Neutrophil (primary cell): Measurements from ENCODE around the gene CBFA2T2.
"Not testable (repeated sequence)": the region's sequence is repeated elsewhere in the genome, so short reads cannot be mapped to it uniquely, and the experiment has no call there.

Experiments
- H3K27ac ChIP-seq: fragments of 200-600 bp; sonication (generic); 2 replicates; pipeline ENCODE4 v1.5.1; 2016; ENCODE audit warnings: mild to moderate bottlenecking, moderate library complexity
- H3K27me3 ChIP-seq: fragments of 200-600 bp; sonication (generic); 2 replicates; pipeline ENCODE4 v1.6.0; 2016; ENCODE audit warnings: mild to moderate bottlenecking
- H3K36me3 ChIP-seq: fragments of 200-600 bp; sonication (generic); 2 replicates; pipeline ENCODE4 v1.5.1; 2017
- H3K4me1 ChIP-seq, 2 experiments: fragments of 200-600 bp in 1 of 2; sonication (generic) in 1 of 2; 1 replicate in 1 of 2; 2 replicates in 1 of 2; pipeline versions ENCODE4 v1.5.1 to v1.6.1; 2013 to 2016; ENCODE audit warnings: low read depth in 1 of 2, low read length in 1 of 2, mild to moderate bottlenecking in 1 of 2, moderate library complexity in 1 of 2; ENCODE audit not compliant: control insufficient read depth in 1 of 2, insufficient read depth in 1 of 2
- H3K4me3 ChIP-seq, 2 experiments: fragments of 200-600 bp in 1 of 2; sonication (generic) in 1 of 2; 1 replicate in 1 of 2; 2 replicates in 1 of 2; pipeline ENCODE4 v1.5.1; 2013 to 2016; ENCODE audit warnings: low read depth in 1 of 2, low read length in 1 of 2, mild to moderate bottlenecking in 1 of 2, moderate library complexity in 1 of 2
- H3K9me3 ChIP-seq: fragments of 200-600 bp; sonication (generic); 2 replicates; pipeline ENCODE4 v1.5.1; 2016
- TF ChIP-seq, protein P1 (sequence below): fragments of 200-600 bp; sonication (generic); IDR thresholded peaks from 2 replicates; pipeline ENCODE4 v1.5.1; 2016; ENCODE audit warnings: antibody characterized with exemption

CBFA2T2 gene

DNA sequence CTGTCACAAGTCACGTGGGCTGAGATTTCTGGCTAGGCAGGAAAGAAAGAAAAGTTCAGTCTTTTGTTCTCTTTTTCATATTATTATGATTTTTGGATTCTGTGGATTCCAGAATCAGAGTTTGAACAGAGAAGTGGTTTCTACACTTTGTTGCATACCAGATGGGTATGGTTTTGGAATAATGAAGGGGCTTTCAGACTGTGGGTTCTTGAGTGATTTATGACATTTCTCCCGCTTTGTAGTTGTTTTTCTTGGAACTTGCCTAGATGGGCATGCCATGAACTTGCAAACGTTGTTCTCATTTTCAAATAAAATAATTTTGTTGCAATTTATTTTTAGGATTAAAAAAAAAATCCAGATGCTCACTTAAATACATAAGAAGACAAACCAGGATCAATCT lies 34.4 kb downstream of the CBFA2T2 start:
- peaks cover 2% of the 10 kb centered on the region for H3K36me3 ChIP-seq
- H3K4me1 ChIP-seq: no peaks in the 10 kb centered on the region
- H3K27ac ChIP-seq: no peak overlapping the region
- H3K4me3 ChIP-seq: no peak overlapping the region
- no peaks in the 10 kb centered on the region for H3K9me3 ChIP-seq
- H3K27me3 ChIP-seq: no peaks in the 10 kb centered on the region
- TF ChIP-seq, protein P1, sequence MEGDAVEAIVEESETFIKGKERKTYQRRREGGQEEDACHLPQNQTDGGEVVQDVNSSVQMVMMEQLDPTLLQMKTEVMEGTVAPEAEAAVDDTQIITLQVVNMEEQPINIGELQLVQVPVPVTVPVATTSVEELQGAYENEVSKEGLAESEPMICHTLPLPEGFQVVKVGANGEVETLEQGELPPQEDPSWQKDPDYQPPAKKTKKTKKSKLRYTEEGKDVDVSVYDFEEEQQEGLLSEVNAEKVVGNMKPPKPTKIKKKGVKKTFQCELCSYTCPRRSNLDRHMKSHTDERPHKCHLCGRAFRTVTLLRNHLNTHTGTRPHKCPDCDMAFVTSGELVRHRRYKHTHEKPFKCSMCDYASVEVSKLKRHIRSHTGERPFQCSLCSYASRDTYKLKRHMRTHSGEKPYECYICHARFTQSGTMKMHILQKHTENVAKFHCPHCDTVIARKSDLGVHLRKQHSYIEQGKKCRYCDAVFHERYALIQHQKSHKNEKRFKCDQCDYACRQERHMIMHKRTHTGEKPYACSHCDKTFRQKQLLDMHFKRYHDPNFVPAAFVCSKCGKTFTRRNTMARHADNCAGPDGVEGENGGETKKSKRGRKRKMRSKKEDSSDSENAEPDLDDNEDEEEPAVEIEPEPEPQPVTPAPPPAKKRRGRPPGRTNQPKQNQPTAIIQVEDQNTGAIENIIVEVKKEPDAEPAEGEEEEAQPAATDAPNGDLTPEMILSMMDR: no peak

GRCh38 chr20:33526769-33527168 lies 36.9 kb downstream of the CBFA2T2 start:
- Histone ChIP-seq H3K27me3 (no peaks in the 10 kb centered on the region), H3K36me3 (peaks cover 2% of the 10 kb centered on the region), H3K27ac (no peak overlapping the region), H3K4me1 (no peaks in the 10 kb centered on the region), H3K4me3 (no peak overlapping the region), H3K9me3 (no peaks in the 10 kb centered on the region)
- TF ChIP-seq, protein P1: no peak

DNA sequence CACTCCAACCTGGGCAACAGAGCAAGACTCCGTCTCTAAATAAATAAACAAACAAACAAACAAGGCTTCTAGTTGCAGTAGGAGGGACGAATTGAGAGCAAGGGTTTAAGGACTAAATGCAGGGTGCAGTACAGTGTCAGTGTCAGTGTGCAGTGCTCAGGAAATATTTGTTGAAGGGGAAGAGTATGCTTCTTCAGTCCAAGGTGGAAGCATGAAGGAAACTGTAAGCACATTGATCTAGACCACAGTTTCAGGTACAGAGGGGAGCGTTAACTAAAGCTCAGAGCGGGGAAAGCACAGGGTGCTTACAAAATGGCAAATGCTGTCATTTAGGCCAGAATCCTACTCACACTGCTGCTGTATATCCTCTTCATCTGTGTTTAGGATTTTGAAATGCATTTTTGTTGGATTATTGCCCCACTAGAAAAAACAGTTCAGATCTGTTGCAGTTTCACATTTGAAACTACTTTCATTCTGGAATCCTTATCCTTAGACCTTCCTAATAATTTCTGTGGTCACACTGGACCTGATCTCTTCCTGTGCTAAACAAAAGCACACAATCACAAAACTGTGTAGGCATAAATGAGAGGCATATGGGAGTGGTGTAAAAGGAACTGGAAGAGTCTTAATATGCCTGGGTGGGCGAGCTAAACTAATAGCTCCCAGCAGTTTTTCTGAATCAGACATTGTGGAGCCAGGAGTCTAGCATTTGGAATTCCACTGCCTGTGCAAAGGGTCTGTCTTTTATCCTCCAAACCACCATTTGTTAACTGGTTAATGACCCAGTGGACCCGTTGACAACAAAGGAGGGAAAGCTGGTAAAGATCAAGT lies 41.4 kb downstream of the CBFA2T2 start:
- H3K4me3 ChIP-seq: no peak overlapping the region
- TF ChIP-seq, protein P1: no peak

GRCh38 chr20:33531885-33532284 lies 42.0 kb downstream of the CBFA2T2 start:
- H3K27ac ChIP-seq: no peak overlapping the region
- H3K4me3 ChIP-seq: no peak overlapping the region
- H3K4me1 ChIP-seq: no peaks in the 10 kb centered on the region
- H3K27me3 ChIP-seq: no peaks in the 10 kb centered on the region
- TF ChIP-seq, protein P1: no peak
- H3K9me3 ChIP-seq: no peaks in the 10 kb centered on the region
- no peaks in the 10 kb centered on the region for H3K36me3 ChIP-seq

More for the DNA sequence above, 41.4 kb downstream of the CBFA2T2 start:
- Histone ChIP-seq H3K9me3 (no peaks in the 10 kb centered on the region), H3K27ac (no peak overlapping the region), H3K27me3 (no peaks in the 10 kb centered on the region), H3K4me1 (no peaks in the 10 kb centered on the region), H3K36me3 (no peaks in the 10 kb centered on the region)

GRCh38 chr20:33532753-33533459 lies 43.0 kb downstream of the CBFA2T2 start:
- Histone ChIP-seq H3K9me3 (no peaks in the 10 kb centered on the region), H3K4me1 (no peaks in the 10 kb centered on the region), H3K27ac (no peak overlapping the region), H3K4me3 (no peak overlapping the region), H3K27me3 (no peaks in the 10 kb centered on the region), H3K36me3 (no peaks in the 10 kb centered on the region)
- TF ChIP-seq, protein P1: no peak

DNA sequence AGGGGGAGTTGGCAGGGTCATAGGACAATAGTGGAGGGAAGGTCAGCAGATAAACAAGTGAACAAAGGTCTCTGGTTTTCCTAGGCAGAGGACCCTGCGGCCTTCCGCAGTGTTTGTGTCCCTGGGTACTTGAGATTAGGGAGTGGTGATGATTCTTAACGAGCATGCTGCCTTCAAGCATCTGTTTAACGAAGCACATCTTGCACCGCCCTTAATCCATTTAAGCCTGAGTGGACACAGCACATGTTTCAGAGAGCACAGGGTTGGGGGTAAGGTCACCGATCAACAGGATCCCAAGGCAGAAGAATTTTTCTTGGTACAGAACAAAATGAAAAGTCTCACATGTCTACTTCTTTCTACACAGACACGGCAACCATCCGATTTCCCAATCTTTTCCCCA lies 45.8 kb downstream of the CBFA2T2 start:
- H3K36me3 ChIP-seq, H3K27ac ChIP-seq, H3K4me3 ChIP-seq, H3K9me3 ChIP-seq, H3K4me1 ChIP-seq, H3K27me3 ChIP-seq: not testable (repeated sequence)
